NCI-H2227 treated with DMSO at 0.1 percent for 48 hours (cell line): ENCODE measurements around the gene MOV10L1.

ENCODE experiments used
- DNase-seq: peaks from one replicate; lab custom pipeline; 2025; lab: John Stamatoyannopoulos, UW

MOV10L1 gene

DNA sequence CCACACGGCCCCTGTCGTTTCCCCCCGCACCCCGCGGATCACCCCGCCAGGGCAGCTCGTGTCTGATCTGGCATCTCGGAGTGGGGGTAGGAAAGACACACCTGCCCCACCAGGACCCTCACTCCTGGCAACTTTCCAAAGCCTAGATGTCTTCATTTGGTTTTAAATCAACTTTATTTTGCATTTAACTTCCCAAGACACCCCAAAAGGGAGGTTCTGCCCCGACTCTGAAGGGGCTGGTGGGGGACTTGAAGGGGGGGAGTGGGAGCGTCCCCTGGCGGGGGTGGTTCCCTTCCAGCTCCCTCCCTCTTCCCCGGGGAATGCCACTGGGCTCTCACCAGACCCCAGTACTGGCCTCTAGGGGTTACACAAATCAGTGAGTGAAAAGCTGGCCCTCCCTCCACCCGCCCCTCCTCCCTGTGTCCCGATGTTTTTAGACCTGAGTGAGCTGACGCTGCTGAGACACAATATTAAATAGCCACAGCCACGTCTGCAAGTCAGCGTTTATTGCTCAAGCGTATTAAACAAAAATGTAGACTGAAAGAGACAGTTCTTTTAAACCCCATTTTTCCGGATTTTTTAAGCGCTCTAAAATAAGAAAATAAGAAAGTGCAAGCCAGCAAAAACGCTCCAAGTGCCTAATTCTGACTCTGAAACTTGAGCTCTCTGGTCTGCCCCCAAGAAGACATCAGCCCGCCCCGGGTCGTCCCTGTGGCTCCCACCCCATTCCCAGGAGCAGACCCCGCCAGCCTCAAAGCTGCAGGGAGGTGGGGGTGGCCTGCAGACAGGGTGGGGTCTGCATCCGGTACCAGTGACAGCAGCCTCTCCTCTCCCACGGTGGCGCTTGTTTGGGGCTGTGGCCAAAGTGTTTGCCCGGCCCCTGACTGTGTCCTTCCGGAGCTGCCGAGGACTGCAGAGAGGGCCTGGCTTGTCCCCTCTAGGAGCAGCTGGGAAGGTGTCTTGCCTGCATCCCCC lies 30.6 kb upstream of the MOV10L1 start:
- no peak for DNase-seq

DNA sequence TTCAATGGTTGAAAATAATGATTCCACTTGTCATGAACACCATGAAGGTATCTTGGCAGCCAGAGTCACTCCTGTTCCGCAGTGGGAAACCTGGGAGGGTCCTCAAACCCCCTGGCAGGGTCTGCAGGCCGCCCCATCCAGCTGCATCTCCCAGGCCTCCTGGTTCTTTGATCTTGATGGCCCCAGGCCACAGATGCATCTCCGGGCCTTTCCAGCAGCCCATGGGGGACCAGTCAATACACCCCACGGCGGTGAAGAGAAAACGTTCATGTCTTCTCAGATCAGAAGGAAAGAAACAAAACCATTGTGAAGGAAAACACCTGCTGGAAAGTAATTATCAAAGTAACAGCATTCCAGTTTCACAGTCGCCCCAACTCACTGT lies 29.9 kb upstream of the MOV10L1 start:
- no peak for DNase-seq

DNA sequence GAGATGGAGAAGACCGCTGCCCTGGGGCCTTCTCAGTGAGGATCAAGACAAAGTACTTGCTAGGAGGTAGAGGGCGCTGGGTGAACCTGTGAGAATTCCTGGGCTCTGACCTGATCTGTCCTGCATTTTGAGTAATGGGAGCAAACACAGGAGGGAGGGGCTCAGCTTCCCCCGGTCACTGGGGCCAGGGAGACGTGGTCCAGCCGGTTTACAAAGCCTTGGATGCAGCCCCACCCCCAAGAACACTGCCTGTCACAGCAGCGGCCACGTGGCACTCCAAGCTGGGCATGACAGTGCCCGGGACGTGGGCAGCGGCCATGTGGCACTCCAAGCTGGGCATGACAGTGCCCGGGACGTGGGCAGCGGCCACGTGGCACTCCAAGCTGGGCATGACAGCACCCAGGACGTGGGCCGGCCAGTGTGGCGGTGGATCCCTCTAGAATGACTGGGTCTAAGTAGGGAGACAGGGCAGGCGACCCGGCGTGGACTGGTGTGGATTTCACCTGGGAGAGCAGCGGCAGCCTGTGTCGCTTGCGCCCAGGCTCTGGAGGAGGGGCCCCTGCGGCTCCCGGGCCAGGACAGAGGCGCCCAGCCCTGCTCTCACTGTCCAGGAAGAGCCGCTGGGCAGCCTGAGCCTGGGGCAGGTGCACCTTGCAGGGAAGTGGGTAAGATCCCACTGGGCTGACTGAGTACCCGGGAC lies 29.2 kb upstream of the MOV10L1 start:
- no peak for DNase-seq

DNA sequence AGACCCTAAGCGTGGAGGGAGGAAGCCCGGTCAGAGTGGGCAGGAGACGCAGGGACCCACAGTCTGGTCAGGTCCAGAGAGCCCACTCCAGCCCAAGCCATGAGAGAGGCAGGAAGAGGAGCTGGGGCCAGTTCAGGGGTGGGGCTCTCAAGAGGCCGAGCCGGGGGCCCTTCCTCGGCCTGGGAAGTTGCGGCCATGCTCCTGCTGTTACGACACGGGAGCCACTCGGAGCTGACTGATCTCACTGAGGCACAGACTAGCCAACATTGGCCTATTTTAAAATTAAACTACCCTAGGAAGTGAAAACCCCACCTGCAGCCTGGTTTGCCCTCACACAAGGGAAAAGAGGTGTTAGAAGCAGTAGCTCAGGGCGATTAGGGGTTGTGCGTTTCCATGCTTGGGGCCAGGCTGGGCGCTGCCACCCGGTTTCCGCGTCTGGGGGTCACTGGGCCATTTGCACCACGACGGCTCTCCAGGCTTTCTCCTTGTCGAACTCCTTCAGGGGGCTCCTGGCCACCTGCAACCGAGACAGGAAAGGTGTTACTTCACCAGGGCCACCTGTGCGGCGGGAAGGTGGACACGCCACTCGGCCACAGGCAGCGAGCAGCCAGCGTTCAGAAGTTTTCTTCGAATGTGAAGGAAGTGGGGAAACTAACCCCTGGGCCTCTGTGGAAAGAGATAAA lies 28.5 kb upstream of the MOV10L1 start:
- DNase-seq: no peak

DNA sequence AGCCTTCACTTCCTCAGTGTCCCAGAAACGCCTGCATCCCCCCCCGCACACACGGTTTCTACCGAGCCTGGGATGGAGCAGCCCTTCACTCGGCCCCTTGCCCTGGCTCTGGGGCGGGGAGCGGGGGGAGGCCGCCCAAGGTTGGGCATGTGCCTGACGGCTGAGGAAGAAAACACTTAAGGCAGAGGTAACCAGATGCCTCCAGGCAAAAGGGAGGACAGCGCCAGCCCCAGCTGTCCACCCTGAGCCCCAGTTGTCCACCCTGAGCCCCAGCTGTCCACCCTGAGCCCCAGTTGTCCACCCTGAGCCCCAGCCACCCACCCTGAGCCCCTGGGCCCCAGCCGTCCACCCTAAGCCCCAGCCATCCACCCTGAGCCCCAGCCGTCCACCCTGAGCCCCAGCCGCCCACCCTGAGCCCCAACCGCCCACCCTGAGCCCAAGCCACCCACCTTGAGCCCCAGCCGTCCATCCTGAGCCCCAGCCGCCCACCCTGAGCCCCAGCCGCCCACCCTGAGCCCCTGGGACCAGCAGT lies 27.9 kb upstream of the MOV10L1 start:
- no peak for DNase-seq

DNA sequence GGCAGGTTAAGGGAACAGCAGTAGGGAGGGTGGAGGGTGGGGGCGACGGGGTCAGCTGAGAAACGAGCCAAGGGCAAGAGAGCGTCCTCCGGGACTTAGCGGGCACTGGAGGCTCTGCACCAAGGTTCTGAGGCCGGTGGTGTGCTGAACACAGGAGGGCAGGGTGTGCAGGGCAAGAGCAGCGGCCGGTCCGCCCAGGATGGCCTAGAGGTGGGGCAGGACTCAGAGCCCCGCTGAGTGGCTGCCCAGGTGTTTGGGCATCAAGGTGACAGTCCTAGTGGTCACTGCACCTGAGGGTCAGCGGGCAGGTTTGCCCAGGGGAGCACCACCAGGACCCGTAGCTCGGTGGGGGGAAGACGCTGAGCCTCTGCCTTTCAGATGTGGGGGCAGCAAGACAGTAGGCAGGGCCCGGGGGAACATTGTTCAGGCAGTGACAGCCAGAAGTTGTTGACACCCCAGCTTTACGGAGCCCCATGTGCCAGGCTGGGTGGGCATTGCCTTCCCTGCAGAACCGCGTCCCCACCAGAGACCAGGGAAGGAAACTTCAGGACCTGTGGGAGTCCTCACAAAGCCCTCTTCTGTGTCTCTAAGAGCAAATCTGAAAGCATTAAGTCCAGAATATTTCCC lies 27.2 kb upstream of the MOV10L1 start:
- no peak for DNase-seq

DNA sequence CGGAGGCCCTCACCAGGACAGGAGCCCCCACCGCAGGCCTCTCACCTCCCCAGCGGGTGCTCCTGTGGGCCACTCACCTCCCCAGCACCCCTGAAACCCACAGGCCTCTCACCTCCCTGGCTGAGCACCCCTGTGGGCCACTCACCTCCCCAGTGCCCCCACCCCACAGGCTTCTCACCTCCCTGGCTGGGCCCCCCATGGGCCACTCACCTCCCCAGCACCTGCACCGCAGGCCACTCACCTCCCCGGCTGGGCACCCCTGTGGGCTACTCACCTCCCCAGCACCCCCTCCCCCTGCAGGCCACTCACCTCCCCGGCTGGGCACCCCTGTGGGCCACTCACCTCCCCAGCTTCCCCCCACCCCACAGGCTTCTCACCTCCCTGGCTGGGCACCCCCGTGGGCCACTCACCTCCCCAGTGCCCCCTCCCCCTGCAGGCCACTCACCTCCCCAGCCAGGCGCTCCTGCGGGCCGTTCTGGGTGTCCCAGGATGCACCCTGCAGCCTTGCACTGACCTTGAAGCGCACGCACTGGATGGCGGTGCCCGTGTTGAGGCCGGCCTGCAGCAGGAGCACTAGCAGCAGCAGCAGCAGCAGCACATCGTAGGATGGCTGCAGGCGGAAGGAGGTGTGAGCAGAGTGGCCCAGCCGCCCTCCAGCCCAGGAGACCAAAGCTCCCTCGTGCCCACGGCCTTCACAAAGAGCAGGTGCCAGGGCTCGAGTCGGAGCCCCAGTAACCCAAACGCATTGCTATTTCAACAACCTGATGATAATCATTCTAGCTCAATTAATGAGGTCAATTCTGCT lies 26.0 kb upstream of the MOV10L1 start:
- DNase-seq: no peak

DNA sequence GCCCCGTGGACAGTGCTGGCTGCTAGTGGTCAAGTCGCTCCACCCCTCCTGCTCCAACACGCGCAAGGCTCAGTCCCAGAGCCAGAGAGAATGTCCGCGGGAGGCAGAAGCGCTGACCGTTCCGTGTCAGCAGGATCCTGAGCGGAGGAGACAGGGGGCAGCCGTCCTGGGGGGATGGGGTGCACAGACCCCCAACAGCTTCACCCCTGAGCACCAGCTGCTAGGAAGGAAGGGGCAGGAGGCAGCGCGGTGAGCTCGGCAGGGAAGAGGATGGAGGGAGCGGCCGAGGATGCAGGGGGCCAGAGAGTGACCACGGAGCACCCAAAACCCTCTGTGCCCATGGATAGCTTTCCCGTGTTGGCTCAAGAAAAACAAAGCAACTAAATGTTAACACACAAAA lies 25.4 kb upstream of the MOV10L1 start:
- DNase-seq: no peak

DNA sequence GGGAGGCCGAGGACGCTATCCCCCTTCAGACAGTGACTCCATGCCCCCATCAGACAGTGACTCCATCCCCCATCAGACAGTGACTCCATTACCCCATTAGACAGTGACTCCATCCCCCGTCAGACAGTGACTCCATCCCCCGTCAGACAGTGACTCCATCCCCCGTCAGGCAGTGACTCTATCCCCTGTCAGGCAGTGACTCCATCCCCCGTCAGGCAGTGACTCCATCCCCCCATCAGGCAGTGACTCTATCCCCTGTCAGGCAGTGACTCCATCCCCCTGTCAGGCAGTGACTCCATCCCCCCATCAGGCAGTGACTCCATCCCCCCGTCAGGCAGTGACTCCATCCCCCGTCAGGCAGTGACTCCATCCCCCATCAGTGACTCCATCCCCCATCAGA lies 22.6 kb upstream of the MOV10L1 start:
- no peak for DNase-seq

DNA sequence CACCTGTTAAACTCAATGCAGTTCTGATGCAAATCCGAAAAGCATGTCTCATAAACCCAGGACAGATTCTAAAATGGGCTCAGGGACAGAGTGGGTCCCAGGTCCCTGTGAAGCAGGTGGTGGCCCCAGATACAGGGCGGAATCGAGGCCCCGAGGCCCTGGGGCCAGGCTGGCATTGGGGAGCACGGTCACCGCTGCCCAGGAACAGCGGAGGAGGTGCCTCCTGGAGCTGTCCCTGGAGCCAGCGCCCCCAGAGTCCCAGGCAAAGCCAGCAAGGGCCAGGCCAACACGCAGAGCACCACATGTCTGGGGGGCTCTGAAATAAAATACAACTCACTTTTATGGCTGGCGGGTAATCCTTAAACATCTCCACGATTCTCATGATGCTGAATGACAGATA lies 21.7 kb upstream of the MOV10L1 start:
- DNase-seq: no peak

DNA sequence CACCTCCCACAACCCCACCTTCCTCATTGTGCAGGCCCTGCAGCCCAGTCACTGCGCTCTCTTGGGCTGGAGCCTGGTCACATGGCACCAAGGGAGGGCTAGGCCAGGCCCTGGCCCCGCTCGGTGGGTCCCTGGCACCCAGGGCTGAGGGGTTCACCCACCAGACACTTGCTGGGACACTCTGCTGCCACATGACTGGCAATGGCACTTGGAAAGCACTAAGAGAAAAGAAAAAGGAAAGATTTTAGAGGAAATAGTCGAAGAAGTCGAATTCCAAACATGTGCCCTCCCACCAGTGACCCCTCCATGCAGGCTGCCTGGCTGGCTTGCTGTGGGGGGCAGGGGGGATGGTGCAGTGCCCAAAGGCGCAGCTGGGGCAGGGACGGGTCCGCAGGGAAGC lies 19.4 kb upstream of the MOV10L1 start:
- DNase-seq: no peak

DNA sequence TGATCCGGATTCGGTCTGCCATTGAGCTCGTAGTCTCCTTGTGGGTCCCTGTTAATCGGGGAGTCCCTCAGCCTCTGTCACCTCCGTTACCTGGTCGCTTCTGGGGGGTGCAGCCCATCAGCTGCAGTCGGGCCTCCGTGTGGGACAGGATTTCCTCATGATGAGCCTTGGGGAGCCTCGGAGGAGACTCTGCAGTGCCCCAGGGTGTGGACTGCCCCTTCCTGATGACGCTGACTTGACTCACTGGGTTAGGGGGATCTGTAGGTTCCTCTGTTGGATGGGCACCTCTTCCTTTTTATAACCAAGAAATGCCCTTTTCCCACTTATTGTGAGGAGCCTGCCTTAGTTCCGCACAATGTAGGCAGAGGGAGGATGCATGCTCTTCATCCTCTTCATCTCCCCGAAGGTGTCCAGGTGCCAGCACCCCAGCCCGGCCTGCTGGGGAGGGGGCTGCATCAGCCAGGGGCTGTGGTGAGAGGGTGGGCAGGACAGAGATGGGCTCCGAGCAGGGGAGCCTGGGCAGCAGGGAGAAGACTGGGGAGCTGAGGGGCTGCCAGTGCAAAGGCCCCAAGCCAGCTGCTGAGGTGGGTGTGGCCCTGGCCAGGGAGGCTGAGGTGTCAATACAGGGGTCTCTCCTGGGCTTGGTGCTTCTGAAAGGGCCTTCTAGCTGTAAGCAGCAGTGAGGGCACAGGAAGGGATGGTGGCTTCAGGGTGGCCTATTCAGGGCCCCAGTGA lies 18.2 kb upstream of the MOV10L1 start:
- no peak for DNase-seq

DNA sequence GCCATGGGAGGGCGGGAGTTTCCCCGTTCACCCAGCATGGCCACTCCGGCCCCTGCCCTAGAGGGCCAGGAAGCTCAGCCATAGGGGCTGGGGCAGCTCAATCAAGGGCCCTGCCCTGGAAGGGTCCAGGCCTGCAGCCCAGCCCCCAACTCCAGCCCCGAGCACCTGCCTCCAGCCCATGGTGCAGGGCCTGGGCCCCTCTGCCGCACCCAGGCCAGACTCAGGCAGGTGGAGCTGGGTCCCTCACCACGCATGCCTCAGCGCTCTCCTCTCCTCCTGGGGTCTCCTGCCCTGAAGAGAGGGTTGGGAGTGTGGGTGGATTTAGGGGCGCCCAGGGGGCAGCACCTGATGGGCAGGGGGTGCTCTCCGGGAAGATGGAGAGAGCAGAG lies 17.6 kb upstream of the MOV10L1 start:
- no peak for DNase-seq

DNA sequence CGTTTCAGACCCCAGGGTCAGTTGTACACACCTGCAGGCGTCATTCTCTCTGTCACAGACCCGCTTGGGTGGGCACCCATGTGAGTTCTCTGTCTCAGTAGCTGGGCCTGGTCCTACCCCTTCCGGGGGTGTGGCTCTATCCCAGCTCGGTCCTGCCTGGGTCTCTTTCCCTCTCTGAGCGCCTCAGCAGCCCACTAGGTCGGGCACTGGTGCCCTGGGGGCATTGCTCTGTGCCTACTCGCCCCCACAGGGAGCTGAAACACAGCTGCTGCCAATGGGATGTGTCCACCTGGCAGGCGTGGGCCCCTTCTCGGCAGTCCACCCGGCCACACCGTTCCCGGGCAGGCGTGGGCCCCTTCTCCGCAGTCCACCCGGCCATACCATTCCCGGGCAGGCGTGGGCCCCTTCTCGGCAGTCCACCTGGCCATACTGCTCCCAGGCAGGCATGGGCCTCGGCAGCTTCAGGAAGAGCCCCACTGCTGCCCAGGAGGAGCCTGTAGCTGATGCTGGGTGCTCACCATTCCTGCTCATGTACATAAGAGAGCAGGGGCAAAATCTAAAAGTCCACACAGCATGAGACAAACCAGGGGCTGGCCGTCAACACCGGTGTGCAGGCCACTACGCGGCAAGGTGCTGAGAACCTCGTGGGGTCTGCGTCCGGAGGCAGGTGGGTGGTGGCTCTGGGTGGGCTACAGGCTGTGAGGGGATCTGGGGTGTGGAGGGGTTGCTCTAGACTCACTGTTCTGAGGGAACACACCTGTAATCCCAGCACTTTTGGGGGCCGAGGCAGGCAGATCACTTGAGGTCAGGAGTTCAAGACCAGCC lies 16.9 kb upstream of the MOV10L1 start:
- no peak for DNase-seq

DNA sequence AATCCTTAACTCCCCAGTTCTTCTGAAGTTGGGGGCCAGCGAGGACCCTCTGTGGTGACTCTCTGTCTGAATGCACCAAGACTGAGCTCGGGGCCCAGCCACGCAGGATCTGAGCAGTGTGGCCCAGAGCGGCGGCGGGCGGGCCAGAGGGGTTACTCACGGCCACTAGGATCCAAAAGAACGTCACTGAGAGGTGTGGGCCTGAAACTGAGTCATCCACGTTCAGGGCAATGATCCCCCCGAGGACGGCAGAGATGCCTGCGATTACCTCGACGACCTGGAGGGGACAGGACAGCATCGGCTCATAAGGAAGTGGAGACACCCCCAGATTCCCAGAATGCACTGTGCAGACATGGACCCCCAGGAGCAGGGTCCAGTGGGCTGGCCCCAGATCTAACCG lies 15.8 kb upstream of the MOV10L1 start:
- no peak for DNase-seq

DNA sequence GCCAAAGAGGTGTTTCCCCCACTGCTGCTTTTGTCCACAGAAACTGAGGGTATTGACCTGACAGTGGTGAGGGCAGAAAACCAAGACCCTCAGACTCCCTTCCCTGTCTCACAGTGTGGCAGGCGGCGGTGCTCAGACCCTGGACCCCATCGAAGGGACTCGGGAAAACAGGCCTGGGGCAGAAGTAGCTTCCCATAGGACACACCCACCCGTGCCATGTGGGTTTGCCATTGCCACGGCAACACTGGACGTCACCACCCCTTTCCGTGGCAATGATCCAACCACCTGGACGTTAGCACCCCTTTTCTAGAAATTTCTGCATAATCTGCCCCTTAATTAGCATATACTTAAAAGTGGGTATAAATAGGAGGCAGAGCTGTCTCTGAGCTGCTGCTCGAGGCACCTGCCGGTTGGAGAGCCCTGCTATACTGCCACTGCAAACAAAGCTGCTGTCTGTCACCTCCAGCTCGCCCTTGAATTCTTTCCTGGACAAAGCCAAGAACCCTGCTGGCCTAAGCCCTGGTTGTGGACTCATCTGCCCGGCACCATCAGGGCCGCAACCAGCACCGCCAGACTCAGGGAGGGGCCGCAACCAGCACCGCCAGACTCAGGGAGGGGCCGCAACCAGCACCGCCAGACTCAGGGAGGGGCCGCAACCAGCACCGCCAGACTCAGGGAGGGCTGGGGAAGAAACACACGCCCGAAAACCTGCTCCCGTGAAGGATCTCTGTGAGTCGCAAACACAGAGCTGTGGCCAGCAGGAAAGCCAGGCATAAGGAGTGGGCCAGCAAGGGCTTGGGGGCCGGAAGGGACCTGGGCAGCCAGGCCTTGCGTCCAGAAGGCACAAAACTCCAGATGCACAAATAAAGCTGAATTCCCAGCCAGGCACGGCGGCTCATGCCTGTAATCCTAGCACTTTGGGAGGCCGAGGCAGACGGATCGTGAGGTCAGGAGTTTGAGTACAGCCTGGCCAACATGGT lies 15.0 kb upstream of the MOV10L1 start:
- no peak for DNase-seq

DNA sequence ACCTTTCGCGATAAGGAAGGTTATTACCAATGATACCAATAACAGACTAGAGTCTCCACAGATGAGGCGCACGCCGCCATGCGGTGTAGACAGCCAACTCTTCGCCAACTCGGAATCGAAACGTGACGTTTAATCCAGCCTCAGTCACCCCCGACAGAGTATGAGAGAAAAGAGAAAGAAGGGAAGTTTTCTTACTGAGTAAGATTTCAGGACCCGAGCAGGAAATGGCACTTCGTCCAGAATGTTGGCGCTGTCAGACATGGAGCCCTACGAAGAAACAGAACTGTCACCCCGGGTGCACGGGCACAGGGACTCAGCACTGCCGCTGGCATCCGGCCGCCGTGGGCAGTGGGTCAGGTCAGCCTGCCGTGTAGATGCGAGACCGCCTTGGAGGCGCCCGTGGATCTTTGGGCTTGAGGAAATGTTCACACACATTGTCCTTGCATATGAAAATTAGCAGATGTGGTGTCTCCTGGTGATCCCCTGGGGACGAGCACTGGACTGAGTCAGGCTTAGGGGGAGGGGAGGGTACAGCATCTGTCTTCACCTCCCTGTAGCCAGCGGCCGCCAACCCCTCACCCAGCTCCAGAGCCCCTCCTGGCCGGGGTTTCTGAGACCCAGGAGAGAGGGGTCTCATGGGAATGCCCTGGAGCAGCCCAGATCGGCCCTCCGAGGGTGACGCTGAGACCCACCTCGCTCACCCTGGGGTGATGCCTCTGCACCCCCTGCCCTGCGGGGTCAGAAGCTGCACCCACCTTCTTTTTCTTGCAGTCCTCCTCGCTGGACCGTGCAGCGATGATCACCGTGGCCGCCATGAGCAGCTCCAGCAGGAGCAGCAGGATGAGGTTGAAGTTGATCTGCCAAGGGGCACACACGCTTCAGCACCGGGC lies 12.9 kb upstream of the MOV10L1 start:
- DNase-seq: no peak
